Activated naive CD4-positive, alpha-beta T cell treated with Interleukin-2 at 50 U/mL for 16 hours (primary cell): ENCODE measurements around the gene RIT1.
"Not testable (repeated sequence)": the region's sequence is repeated elsewhere in the genome, so short reads cannot be mapped to it uniquely, and the experiment has no call there.

Source experiments
- DNase-seq: peaks from one replicate; pipeline ENCODE4 v3.0.0-alpha.2; 2020

The RIT1 gene

DNA sequence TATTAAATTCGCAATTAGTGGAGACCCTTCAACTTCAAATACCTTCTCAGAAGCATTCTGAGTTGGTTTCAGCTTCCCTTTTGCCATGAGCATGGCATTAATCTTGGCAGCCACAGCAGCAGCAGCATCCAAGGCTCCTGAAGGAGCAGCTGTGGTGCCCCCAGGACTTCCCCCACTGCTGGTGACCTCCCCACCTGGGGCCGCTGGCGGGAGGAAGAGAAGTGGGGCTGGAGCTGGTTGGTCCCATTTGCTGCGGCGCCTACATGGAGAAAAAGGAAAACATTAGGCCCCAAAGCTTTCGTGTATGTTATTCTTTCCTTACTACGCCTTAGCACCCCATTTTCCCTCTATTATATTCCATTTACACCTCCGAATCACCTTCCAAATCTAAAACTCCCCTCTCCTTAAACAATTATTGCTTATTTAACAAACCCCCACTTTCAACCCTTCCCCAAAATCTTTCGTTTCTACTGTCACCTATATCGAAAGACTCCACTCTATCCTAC lies 22.5 kb upstream of the RIT1 start:
- DNase-seq: no peak

DNA sequence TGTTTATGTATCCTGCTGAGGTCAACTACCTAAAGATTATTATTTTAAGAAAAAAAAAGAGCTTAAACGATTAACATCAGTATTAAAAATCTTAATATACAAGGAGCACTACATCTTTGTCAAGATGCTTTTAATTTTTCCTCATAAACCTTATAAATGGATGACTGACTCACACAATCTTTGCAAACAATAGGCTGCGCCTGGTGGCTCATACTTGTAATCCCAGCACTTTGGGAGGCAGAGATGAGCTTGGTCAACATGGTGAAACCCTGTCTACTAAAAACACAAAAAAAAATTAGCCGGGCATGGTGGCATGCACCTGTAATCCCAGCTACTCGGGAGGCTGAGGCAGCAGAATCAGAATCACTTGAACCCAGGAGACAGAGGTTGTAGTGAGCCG lies 21.3 kb upstream of the RIT1 start:
- no peak for DNase-seq

DNA sequence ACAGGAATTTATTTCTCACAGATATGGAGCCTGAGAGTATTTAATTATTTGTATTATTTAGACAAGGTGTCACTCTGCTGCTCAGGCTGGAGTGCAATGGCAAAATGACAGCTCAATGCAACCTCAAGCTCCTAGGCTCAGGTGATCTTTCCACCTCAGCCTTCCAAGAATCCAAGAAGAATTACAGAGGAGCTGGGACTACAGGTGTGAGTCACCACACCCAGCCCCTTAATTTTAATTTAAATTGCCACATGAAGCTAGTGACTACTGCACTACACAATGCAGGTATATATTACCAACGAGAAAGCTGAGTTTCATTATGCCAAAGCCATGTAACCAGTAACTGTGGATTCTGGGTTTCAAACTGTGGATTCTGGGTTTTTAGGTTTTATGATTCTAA lies 20.9 kb upstream of the RIT1 start:
- DNase-seq: no peak

DNA sequence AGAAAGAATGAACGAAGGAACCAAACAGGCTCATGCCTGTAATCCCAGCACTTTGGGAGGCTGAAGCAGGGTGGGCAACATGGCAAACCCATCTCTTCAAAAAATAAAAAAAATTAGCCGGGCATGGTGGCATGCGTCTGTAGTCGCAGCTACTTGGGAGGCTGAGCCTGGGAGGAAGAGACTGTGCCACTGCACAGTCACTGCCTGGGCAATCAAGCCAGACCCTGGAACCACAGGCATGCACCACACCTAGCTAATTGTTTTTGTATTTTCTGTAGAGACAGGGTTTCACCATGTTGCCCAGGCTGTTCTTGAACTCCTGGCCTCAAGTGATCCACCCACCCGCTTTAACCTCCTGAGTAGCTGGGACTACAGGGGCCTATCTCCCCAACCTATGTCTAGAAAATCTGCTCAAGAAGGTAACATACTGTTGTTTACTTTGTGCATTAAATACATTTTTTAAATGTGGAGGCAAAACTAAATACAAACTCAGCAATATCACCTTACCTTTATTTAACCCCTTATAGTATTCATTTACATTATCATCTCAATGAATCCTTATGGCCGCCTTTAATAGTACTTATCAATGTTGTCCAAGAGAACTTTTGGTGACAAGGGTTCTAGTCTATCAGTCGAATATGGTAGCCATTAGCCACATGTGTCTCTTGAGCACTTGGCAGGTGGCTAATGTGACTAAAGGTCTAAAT lies 20.3 kb upstream of the RIT1 start:
- DNase-seq: no peak

DNA sequence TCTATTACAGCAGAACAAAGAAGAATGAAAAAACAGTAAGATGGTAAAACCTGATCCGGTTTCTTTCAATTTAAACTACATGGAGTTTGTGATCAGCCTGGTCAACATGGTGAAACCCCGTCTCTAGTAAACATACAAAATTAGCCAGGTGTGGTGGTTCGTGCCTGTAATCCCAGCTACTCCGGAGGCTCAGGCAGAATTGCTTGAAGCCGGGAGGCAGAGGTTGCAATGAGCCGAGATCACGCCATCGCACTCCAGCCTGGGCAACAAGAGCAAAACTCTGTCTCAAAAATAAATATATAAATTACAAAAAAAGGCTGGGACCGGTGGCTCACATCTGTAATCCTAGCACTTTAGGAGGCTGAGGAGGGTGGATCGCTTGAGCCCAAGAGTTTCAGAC lies 19.6 kb upstream of the RIT1 start:
- DNase-seq: not testable (repeated sequence)

DNA sequence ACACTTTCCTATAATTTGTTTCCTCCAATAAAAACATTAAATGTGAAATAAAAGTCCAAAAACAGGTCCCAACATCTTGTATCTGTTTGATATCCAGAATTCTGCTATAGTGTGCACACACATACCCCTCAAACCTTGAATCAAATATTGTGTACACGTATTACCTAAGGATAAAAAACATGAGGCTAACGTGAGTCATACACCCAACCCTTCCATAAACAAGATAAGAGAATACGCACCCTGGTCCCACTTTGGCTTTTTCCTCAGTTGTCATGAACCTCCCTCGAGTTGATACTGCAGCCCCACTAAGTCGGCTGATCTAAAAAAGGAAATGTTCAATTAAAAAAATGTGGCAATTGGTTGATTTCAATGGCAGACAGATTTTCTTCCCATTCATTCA lies 17.9 kb upstream of the RIT1 start:
- no peak for DNase-seq

DNA sequence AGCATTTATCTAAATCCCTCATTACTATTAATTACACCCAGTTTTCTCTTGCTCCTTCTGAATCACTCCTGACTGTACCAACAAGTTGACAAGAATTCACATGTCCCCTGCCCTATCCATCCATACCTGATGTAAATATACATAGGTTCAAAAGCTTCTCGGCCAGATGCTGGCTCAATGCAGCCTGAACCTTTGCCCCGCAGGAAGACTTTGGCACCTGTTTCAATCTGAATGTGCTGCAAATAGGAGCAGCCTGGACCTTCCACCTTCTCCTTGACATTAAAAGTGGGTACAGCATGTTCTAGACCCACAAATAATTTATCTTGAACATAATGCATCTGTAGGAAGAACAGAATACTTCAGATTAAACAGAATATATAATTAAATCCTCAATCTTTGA lies 14.4 kb upstream of the RIT1 start:
- no peak for DNase-seq

DNA sequence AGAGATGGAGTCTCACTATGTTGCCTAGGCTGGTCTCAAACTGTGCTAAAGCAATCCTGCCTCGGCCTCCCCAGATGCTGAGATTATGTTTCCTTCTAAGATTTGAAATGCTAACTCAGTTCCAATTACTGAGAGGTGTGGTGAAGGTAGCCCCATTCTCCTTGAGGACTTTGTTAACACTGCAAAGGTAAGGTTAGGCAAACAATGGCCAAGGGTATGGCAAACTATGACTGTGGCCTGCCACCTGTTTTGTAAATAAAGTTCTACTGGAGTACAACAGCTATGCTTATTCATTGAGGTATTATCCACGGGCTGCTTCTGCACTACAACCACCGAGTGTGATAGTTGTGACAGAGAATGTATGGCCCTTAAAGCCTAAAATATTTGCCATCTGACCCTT lies 9.6 kb upstream of the RIT1 start:
- DNase-seq: no peak

DNA sequence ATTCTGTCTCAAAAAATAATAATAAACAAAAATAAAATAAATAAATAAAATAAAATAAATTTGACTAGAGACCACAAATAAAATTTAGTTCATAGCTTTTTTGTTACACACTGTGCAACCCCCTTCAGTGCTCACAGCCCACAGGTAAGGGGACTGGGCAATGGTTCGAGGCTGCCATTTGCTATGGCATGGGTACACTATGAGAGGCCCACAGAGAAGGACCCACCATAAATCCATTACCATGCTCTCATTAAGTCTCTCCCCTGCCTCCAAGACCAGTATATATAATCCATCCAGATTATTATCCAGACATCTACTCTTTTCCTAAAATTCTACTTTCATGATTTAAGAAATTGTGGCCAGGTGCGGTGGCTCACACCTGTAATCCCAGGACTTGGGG lies 8.7 kb upstream of the RIT1 start:
- DNase-seq: no peak

DNA sequence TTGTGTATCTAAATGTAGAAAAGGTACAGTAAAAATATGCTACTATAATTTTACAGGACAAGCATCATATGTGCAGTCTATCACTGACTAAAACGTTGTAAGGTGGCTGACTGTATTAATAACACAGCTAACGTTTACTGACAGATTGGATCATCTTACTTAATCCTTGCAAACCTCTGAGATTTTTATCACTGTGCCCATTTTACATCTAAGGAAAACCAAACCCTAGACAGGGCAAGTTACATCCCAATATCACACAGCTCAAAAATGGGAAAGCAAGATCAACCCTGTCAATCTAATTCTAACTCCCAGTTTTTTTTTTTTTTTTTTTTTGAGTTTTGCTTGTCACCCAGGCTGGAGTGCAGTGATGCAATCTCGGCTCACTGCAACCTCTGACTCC lies 7.5 kb upstream of the RIT1 start:
- DNase-seq: no peak

DNA sequence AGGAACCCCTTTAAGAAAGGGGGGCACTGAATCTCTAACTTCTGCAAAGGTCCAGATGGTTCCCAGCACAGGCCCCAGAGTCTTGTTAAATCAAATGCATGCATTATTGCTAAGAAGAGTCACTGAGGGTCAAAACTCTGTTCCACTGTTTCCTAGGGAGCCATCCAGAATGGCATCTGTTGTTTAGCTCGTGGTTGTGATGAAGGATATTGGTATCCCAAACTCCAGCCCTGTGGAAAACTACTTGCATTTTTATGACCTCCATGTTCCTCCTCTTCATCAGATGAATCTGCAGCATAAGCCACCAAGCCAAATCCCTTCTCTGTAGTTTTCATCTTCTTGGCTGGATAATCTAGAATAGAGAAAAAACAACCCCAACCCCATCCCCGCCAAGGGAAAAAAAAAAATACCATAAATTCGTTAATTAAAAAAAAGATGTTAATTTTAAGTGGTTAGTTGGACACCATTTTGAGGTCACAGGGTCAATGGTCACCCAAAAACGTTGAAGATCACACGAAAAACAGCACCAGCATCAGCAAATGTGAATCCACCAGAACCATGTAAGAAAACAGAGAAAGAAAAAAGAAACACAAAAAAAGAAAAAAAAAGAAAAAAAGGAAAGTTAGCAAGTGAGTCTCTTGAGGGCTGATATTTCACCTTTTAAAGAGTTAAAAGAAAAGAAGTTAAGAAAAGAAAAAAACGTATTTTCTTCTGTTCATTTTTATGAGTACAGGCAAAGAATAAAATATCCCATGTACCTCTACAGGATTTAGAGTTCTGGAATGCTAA lies 3.0 kb upstream of the RIT1 start:
- no peak for DNase-seq

DNA sequence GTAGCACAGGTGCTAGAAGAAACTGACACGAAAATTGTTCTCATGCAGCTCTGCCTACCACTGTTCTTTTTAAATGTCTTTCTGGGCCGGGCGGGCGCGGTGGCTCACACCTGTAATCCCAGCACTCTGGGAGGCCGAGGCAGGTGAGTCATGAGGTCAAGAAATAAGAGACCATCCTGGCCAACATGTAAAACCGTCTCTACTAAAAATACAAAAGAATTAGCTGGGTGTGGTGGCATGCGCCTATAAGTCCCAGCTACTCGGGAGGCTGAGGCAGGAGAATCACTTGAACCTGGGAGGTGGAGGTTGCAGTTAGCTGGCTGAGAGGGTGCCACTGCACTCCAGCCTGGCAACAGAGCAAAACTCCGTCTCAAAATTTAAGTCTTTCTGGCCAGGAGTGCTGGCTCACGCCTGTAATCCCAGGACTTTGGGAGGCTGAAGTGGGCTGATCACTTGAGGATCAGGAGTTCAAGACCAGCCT lies 947 bp upstream of the RIT1 start:
- DNase-seq: no peak

DNA sequence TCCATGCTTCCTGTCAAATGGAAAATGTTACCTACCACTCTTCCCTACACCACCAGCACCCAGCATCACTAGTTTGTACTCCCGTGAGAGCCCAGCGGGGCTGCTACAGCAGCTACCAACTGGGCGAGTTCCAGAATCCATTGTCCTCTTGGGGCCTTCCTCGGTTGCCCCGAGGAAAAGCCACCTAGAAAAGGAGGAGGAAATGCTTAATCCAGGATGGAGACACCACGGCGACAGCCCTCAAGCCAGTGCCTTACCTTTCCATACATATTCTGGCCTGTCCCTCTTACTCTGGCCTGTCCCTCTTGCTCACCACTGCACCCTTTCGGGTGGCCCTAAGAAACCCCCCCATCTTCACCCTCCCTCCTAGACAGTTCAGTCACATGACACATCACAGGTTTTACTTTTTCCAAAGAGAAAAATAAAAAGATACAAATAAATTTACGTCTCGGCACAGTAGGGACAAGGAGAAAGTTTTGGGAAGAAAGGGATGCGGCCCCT lies 478 bp downstream of the RIT1 start:
- DNase-seq: no peak

DNA sequence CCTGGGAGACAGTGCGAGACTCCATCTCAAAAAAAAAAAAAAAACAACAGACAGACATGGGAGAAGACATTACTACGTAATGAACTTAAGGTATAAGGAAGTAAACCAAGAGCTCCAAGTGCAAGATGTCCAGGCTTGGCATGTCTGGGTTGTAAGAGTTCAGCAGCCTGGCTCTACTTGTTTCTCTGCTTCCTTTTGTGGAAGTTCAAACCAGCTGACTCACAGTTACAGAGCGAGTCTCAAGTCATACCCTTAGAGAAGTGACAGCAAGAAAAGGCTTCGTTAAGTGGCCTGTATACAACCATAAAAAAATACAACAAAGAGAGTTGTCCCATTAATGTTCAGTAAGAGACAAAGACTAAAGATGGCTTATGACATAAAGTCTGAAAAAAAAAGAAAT lies 1.3 kb downstream of the RIT1 start:
- DNase-seq: no peak

DNA sequence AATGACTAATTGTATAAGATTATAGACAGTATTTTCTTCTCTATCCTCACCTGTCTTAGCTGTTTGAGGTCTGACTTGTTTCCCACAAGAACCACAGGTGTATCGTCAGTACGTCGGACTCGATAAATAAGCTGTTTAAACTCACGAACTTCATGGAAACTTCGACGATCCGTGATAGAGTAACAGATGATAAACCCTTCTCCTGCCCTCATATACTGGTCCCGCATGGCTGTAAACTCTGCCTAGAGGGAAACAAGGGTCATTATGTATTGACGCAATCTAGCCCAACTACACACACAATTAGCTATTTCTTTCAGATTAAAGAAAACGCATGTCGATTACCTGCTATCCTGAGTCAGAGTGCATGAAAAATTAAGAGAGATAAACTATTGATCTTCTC lies 6.9 kb downstream of the RIT1 start:
- DNase-seq: no peak

DNA sequence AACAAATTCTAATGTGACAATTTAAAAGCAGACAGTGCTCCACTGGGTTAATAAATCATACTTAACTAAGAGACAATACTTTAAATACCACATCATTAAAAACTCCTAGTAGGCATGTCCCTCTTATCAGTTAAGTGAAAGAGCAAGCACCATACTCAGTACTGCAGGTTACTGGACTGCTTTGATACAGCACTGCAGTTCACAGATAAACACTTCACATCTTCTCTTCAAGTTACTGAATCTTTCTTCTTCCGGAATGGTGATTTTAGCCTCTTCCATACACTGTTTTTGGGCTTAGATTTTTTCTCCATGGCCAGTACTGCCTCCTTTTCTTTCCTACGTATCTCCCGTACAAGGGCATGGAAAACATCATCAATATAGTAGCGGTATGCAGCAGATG lies 11.0 kb downstream of the RIT1 start:
- no peak for DNase-seq

DNA sequence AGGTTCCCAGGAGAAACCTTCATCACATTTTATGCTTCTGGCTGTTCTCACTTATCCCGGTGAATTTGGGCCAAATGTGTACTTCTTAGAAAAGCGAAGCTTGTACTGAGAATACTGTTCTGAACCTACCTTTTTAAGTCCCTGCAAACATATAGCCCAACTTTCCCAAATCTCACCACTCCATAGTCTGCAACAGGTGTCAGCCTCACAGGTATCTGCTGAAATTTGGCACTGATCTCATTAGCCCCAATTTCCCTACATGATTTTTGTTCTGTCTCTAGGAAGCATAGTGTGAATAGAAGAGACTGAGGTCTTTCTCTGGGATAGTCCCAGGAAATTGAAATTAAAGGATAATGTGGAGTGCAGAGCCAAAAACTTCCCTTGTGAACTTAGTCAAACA lies 11.5 kb downstream of the RIT1 start:
- DNase-seq: no peak

DNA sequence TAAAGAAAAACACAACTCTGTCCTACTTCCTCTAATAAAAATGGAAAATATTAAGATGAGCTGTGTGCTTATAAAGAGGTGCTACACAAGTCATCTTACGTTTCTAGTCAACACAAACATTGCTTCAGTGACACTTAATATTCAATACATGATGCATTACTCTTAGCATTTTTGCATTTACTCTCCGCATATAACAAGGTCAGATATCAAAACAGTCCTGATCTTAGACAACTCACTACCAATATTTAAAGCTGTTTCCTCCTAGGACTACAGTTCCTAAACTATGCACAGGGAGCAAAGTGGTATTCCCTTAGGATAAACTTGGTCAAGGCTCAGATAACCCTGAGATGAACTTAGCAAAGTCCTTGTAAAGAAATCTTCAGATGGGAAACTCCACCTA lies 12.3 kb downstream of the RIT1 start:
- no peak for DNase-seq

DNA sequence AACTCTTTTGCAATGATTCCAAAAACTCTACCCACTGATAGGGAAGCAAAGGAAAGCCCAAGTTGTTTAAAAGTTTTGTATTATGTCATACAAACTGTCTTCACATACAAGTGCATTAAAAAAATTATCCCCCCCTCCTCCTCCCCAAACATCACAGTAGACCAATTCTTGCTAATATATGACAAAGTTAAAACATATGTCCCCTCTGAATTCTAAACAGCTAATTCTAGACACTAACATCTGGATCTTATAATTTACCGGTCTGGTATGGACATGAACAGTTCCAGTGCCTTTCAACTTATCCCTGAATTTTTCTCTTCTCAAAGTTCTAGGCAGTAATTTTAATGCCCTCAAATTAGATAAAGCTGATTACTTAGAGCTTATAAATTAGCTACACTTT lies 13.4 kb downstream of the RIT1 start:
- no peak for DNase-seq

DNA sequence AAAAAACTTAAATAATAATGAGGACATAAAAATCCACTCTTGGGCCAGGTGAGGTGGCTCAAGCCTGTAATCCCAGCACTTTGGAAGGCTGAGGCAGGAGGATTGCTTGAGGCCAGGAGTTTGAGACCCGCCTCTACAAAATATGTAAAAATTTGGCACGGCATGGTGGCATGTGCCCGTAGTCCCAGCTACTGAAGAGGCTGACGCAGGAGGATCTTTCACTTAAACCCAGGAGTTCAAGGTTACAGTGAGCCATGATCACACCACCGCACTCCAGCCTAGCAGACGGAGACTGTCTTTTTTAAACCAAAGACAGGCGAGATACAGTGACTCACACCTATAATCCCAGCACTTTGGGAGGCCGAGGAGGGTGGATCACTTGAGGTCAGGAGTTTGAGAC lies 14.7 kb downstream of the RIT1 start:
- not testable (repeated sequence) for DNase-seq

DNA sequence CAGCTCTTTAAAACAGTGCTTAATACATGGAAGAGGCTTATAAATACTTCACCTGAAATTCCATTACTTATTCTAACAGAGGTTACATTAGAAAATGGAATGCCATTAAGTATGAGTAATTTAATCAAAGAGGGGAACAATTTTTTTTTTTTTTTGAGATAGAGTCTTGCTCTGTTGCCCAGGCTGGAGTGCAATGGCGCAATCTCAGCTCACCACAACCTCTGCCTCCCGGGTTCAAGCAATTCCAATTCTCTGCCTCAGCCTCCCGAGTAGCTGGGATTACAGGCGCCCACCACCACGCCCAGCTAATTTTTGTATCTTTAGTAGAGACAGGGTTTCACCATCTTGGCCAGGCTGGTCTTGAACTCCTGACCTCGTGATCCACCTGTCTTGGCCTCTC lies 15.5 kb downstream of the RIT1 start:
- DNase-seq: not testable (repeated sequence)

DNA sequence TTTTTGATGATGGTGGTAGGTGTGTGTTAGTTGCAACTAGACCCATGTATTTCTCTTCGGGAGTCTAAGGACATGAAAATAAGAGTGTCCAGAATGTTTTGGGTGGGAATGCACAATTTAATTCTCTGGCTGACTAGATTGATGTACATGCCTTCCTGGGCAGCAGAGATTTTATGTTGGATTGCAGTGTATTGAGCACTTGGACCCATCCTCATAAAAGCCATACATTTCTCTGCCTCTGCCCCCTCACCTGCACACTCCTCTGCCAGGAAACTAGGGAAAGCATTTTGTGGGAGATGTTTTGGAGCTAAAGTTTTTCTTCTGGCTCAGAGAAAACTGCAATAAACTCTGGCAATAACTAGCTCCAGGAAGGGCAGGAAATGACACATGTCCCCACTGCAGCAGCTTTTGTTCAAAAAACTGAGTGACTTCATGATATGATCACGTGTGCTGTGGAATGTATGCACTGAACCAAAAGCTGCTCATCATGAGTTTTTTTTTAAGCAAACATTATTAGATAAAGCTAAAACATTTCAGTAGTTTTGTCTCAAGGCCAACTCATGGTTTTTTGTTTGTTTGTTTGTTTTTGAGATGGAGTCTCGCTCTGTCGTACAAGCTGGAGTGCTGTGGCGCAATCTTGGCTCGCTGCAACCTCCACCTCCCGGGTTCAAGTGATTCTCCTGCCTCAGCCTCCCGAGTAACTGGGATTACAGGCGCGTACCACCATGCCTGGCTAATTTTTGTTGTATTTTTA lies 17.6 kb downstream of the RIT1 start:
- DNase-seq: no peak

DNA sequence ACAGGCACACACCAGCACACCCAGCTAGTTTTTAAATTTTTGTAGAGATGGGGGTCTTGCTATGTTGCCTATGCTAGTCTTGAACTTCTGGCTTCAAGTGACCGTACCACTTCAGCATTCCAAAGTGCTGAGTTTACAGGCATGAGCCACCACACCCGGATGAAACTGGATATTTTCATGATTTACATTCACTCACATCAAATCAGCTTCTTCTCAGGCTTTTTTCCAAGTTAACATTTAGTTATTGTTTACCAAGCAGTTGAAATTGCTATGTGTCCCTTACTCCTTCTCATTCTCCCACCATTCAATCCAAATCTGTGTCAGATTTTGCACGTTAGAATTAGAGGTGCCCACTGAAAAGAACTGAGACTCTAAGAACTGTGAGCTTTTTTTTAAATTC lies 18.4 kb downstream of the RIT1 start:
- DNase-seq: no peak

DNA sequence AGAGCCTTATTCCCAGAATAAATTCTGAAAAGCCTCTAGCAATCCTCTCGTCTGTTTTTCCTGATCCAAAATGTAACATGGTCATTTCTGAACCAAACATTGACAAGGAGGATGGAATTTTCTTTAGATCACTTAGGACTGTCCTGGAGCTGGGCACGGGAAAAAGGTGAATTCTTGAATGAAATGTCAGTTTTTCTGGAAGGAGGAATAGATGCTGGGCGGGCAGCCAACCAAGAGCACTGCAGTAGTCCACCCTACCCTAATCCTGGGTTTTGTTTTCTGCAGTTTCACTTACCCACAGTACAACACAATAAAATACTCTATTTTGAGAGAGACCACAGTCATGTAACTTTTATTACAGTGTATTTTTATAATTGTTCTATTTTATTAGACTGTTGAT lies 20.9 kb downstream of the RIT1 start:
- DNase-seq: no peak
